Coronary artery (tissue), 2 donors: ENCODE measurements around the gene PDE8A.

ENCODE experiments used
- DNase-seq: peaks from one replicate; pipeline ENCODE4 v3.0.0-alpha.2; 2017; ENCODE audit warnings: low spot score
- H3K27ac ChIP-seq, 2 donors: fragments of 200-600 bp; sonication (generic); one replicate each; pipeline ENCODE4 v1.5.1; 2016 to 2019
- H3K4me3 ChIP-seq: fragments of 200-600 bp; sonication (generic); 2 replicates; pipeline ENCODE4 v1.5.1; 2016; ENCODE audit warnings: mild to moderate bottlenecking, moderate library complexity
- CTCF ChIP-seq: fragments of 200-600 bp; sonication (generic); IDR thresholded peaks from one replicate; pipeline ENCODE4 v1.5.1; 2019; ENCODE audit warnings: antibody characterized with exemption

PDE8A gene

GRCh38 chr15:84975871-84976351 lies 5.7 kb upstream of the PDE8A start:
- Histone ChIP-seq H3K4me3 (no peak overlapping the region), H3K27ac (no peak overlapping the region)
- DNase-seq = no peak
- no peak for TF ChIP-seq CTCF

GRCh38 chr15:84976746-84977345 lies 4.8 kb upstream of the PDE8A start:
- Histone ChIP-seq H3K4me3 (no peak overlapping the region), H3K27ac (no peak overlapping the region)
- no peak for DNase-seq
- no peak for TF ChIP-seq CTCF

- Histone ChIP-seq H3K27ac (no peak overlapping the region), H3K4me3 (peak overlapping the region; percentile 85)
- no peak for TF ChIP-seq CTCF
- no peak for DNase-seq
Observed at GRCh38 chr15:84979651-84980050, 2.0 kb upstream of the PDE8A start.

GRCh38 chr15:84980196-84981053 lies 1.2 kb upstream of the PDE8A start:
- DNase-seq = peak; percentile 92
- no peak for TF ChIP-seq CTCF
- peak overlapping the region; percentile 85 for H3K4me3 ChIP-seq
- H3K27ac ChIP-seq = peak overlapping the region; percentile 87 to 93

- peak overlapping the region; percentile 87 to 93 for H3K27ac ChIP-seq
- peak; percentile 94 for DNase-seq
- H3K4me3 ChIP-seq = peak overlapping the region; percentile 85
- no peak for TF ChIP-seq CTCF
Observed at GRCh38 chr15:84981054-84981710, 474 bp upstream of the PDE8A start.

GRCh38 chr15:84982301-84982920 lies 755 bp downstream of the PDE8A start:
- no peak for DNase-seq
- Histone ChIP-seq H3K4me3 (peak overlapping the region; percentile 85), H3K27ac (peak overlapping the region; percentile 87 to 93)
- no peak for TF ChIP-seq CTCF
